SK-N-SH (cell line): Measurements from ENCODE around the gene ASTN2. TPM values are rescaled to one million over a fixed set of nuclear protein-coding genes. Genes with fewer than 3 reads are reported as not detected.

Source experiments
- CTCF ChIA-PET: fragments of 300-600, 350-600 bp; formaldehyde crosslinking; extraction: SDS; loops from one replicate; lab custom pipeline; 2021; lab: Yijun Ruan, JAX
- POLR2A ChIA-PET: fragments of 350-600 bp; sonication (Branson Sonifier 250); formaldehyde crosslinking; extraction: SDS; loops from one replicate; lab custom pipeline; 2020; ENCODE audit warnings: antibody characterized with exemption, inconsistent platforms; lab: Yijun Ruan, JAX
- DNase-seq: peaks from one replicate; pipeline ENCODE4 v3.0.0; 2012
- H2AFZ ChIP-seq: fragments of 200-600 bp; sonication (generic); 2 replicates; pipeline ENCODE4 v1.8.1; 2016; ENCODE audit warnings: antibody characterized with exemption, mild to moderate bottlenecking, low read depth
- H3F3A ChIP-seq: fragments of 200-600 bp; sonication (generic); replicated peaks from 2 replicates; pipeline ENCODE3; 2016; ENCODE audit warnings: antibody characterized with exemption, mild to moderate bottlenecking; ENCODE audit not compliant: insufficient read depth
- H3K27ac ChIP-seq, 2 experiments: fragments of 200-500 bp in 1 of 2; fragments of 200-600 bp in 1 of 2; sonication (Bioruptor generic) in 1 of 2; sonication (generic), shearing (Covaris generic) in 1 of 2; 2 replicates each; pipeline versions ENCODE4 v1.5.1 to v1.6.1; 2014 to 2016; ENCODE audit warnings: low read depth in 2 of 2, inconsistent platforms in 1 of 2, low read length in 1 of 2, mild to moderate bottlenecking in 1 of 2, mixed read lengths in 1 of 2
- H3K27me3 ChIP-seq: fragments of 200-600 bp; sonication (generic), shearing (Covaris generic); 2 replicates; pipeline ENCODE4 v1.6.1; 2016; ENCODE audit warnings: mixed run types; ENCODE audit not compliant: insufficient read depth
- H3K36me3 ChIP-seq, 2 experiments: fragments of 200-500 bp in 1 of 2; fragments of 200-600 bp in 1 of 2; sonication (Bioruptor generic) in 1 of 2; sonication (generic) in 1 of 2; replicated peaks in 1 of 2; 2 replicates each; pipeline versions ENCODE3 to v1.5.1; 2014 to 2016; ENCODE audit warnings: low read length in 1 of 2, mild to moderate bottlenecking in 1 of 2; ENCODE audit not compliant: insufficient read depth in 2 of 2, control insufficient read depth in 1 of 2
- H3K4me1 ChIP-seq, 2 experiments: fragments of 200-500 bp in 1 of 2; fragments of 200-600 bp in 1 of 2; sonication (Bioruptor generic) in 1 of 2; sonication (generic), shearing (Covaris generic) in 1 of 2; 2 replicates each; pipeline versions ENCODE4 v1.5.1 to v1.6.1; 2014 to 2016; ENCODE audit warnings: low read depth in 1 of 2, low read length in 1 of 2, mixed run types in 1 of 2; ENCODE audit not compliant: insufficient read depth in 2 of 2, control insufficient read depth in 1 of 2
- H3K4me2 ChIP-seq: fragments of 200-600 bp; sonication (generic), shearing (Covaris generic); 2 replicates; pipeline ENCODE4 v1.6.1; 2017; ENCODE audit warnings: mixed run types
- H3K4me3 ChIP-seq, 2 experiments: fragments of 200-500 bp in 1 of 2; fragments of 200-600 bp in 1 of 2; sonication (Bioruptor generic) in 1 of 2; sonication (generic), shearing (Covaris generic) in 1 of 2; 2 replicates each; pipeline versions ENCODE4 v1.5.1 to v1.8.1; 2014 to 2016; ENCODE audit warnings: low read depth in 2 of 2, inconsistent platforms in 1 of 2, low read length in 1 of 2, mild to moderate bottlenecking in 1 of 2, mixed read lengths in 1 of 2, moderate library complexity in 1 of 2
- H3K79me2 ChIP-seq: fragments of 200-600 bp; sonication (generic); 2 replicates; pipeline ENCODE4 v1.8.1; 2017; ENCODE audit warnings: mild to moderate bottlenecking; ENCODE audit not compliant: insufficient read depth
- H3K9ac ChIP-seq: fragments of 200-600 bp; sonication (generic); 2 replicates; pipeline ENCODE4 v1.6.1; 2017; ENCODE audit warnings: mixed run types
- H3K9me2 ChIP-seq: fragments of 200-600 bp; sonication (generic); 2 replicates; pipeline ENCODE4 v1.6.1; 2017; ENCODE audit warnings: mixed run types
- H3K9me3 ChIP-seq: fragments of 200-600 bp; sonication (generic); 2 replicates; pipeline ENCODE4 v1.6.1; 2017; ENCODE audit warnings: mixed run types, mild to moderate bottlenecking, moderate library complexity
- H4K20me1 ChIP-seq: fragments of 200-600 bp; sonication (generic); 2 replicates; pipeline ENCODE4 v1.6.1; 2017; ENCODE audit warnings: mild to moderate bottlenecking, mixed run types; ENCODE audit not compliant: insufficient read depth
- CHD2 ChIP-seq: fragments of 150-350 bp; IDR thresholded peaks from 2 replicates; pipeline ENCODE4 v1.6.1; 2018; ENCODE audit warnings: low read length; ENCODE audit not compliant: partially characterized antibody
- ELF1 ChIP-seq: IDR thresholded peaks from 2 replicates; pipeline ENCODE4 v1.4.0; 2012
- EP300 ChIP-seq, 2 experiments: IDR thresholded peaks; 2 replicates each; pipeline versions ENCODE4 v1.4.0 to v1.6.1; 2012; ENCODE audit warnings: borderline replicate concordance in 1 of 2, low read depth in 1 of 2, low read length in 1 of 2
- GATA2 ChIP-seq: sonication (generic); formaldehyde crosslinking; IDR thresholded peaks from 2 replicates; pipeline ENCODE4 v1.5.0; 2020; ENCODE audit warnings: mild to moderate bottlenecking, missing genetic modification reagents
- JUND ChIP-seq: IDR thresholded peaks from 2 replicates; pipeline ENCODE4 v1.4.0; 2012
- MXI1 ChIP-seq: IDR thresholded peaks from 2 replicates; pipeline ENCODE4 v1.6.1; 2012; ENCODE audit warnings: mild to moderate bottlenecking, low read depth, low read length, improper control_type of control experiment
- NRF1 ChIP-seq: IDR thresholded peaks from 2 replicates; pipeline ENCODE4 v1.6.1; 2012; ENCODE audit warnings: low read depth, mild to moderate bottlenecking, low read length
- POLR2AphosphoS5 ChIP-seq: IDR thresholded peaks from 2 replicates; pipeline ENCODE4 v1.6.1; 2012; ENCODE audit warnings: low read depth, low read length
- RCOR1 ChIP-seq: fragments of 150-350 bp; IDR thresholded peaks from 2 replicates; pipeline ENCODE4 v1.6.1; 2017; ENCODE audit warnings: antibody characterized with exemption, low read length
- SIN3A ChIP-seq: IDR thresholded peaks from 2 replicates; pipeline ENCODE4 v1.6.1; 2012; ENCODE audit warnings: low read depth, mild to moderate bottlenecking, low read length, moderate library complexity, borderline replicate concordance
- SMC3 ChIP-seq: IDR thresholded peaks from 2 replicates; pipeline ENCODE4 v1.6.1; 2012; ENCODE audit warnings: low read depth, low read length, improper control_type of control experiment
- TAF1 ChIP-seq: IDR thresholded peaks from 2 replicates; pipeline ENCODE4 v1.6.1; 2012; ENCODE audit warnings: low read depth, mild to moderate bottlenecking, low read length, moderate library complexity, borderline replicate concordance
- TCF12 ChIP-seq: IDR thresholded peaks from 2 replicates; pipeline ENCODE4 v1.4.0; 2012
- WGBS: methylation state at CpG from one replicate; pipeline ENCODE4 v1.1.6; 2017; ENCODE audit warnings: low lambda C conversion rate; 5-methylcytosine and 5-hydroxymethylcytosine counted together
- polyA plus RNA-seq, 3 experiments: library from polyadenylated mRNA; depleted of rRNA; stranded (reverse); fragments of >200 nt; gene quantifications; 2 replicates each; pipeline ENCODE4 v1.2.3, GENCODE V29; 2012
- TF ChIP-seq, protein P1 (sequence below): IDR thresholded peaks from 2 replicates; pipeline ENCODE4 v1.6.1; 2012; ENCODE audit warnings: mild to moderate bottlenecking, low read depth, low read length, moderate library complexity
- TF ChIP-seq, protein P2 (sequence below): IDR thresholded peaks from 2 replicates; pipeline ENCODE4; 2012
- TF ChIP-seq, protein P3 (sequence below): IDR thresholded peaks from 2 replicates; pipeline ENCODE4 v1.4.0; 2012; ENCODE audit warnings: low read depth, borderline replicate concordance
- TF ChIP-seq, protein P4 (sequence below): fragments of 200-600 bp; sonication (generic); IDR thresholded peaks from 2 replicates; pipeline ENCODE4 v1.6.1; 2017; ENCODE audit warnings: antibody characterized with exemption, mild to moderate bottlenecking, moderate library complexity
- TF ChIP-seq, protein P5 (sequence below): fragments of 150-350 bp; IDR thresholded peaks from 2 replicates; pipeline ENCODE4 v1.6.1; 2017; ENCODE audit warnings: antibody characterized with exemption, low read length, low read depth, borderline replicate concordance
- TF ChIP-seq, protein P6 (sequence below): IDR thresholded peaks from 2 replicates; pipeline ENCODE4 v1.4.0; 2012; ENCODE audit warnings: low read depth

The ASTN2 gene
- polyA plus RNA-seq, 1 of the 3 experiments (the other 2 are of a cell fraction) = 6.6 TPM

DNA sequence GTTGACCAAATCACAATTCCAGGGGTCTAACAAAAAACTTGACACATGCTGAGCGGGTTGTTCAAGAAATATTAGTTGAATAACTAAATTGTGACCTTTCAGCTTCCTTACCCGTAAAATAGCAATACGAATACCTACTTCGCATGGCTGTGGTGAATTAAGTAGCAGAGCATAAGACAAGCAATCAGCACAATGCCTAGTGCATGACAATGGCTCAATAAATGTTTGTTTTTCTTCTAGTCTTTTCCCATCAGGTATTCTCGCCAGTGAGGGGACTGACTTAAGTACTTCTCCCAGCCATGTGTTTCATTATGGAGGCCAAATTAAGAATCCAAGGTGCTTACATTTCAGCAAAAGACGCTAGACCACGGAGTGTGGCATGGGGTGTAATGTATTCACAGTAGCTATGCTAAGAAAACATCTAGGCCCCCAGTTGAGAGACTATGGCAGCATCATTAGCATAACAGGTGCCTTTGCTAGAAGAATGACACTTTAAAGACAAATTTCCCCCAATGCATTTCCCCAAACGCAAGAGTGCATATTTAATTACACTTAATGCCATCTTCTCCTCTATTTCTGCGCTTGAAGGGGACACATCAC lies 145.9 kb downstream of the ASTN2 start:
- H3K4me2 ChIP-seq = no peak overlapping the region
- TF ChIP-seq, protein P1, sequence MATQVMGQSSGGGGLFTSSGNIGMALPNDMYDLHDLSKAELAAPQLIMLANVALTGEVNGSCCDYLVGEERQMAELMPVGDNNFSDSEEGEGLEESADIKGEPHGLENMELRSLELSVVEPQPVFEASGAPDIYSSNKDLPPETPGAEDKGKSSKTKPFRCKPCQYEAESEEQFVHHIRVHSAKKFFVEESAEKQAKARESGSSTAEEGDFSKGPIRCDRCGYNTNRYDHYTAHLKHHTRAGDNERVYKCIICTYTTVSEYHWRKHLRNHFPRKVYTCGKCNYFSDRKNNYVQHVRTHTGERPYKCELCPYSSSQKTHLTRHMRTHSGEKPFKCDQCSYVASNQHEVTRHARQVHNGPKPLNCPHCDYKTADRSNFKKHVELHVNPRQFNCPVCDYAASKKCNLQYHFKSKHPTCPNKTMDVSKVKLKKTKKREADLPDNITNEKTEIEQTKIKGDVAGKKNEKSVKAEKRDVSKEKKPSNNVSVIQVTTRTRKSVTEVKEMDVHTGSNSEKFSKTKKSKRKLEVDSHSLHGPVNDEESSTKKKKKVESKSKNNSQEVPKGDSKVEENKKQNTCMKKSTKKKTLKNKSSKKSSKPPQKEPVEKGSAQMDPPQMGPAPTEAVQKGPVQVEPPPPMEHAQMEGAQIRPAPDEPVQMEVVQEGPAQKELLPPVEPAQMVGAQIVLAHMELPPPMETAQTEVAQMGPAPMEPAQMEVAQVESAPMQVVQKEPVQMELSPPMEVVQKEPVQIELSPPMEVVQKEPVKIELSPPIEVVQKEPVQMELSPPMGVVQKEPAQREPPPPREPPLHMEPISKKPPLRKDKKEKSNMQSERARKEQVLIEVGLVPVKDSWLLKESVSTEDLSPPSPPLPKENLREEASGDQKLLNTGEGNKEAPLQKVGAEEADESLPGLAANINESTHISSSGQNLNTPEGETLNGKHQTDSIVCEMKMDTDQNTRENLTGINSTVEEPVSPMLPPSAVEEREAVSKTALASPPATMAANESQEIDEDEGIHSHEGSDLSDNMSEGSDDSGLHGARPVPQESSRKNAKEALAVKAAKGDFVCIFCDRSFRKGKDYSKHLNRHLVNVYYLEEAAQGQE = no peak
- TF ChIP-seq GATA2 (CRISPR knock-in tag) (no peak), EP300 (IDR thresholded peaks at IDR 0.05; ENCODE audit: borderline replicate concordance in 1 of 2, low read depth in 1 of 2, low read length in 1 of 2) (no peak), MXI1 (no peak), JUND (no peak), ELF1 (no peak), CHD2 (no peak), SMC3 (no peak), SIN3A (no peak), TCF12 (no peak), RCOR1 (no peak), TAF1 (no peak), POLR2AphosphoS5 (no peak), NRF1 (no peak)
- TF ChIP-seq, protein P2, sequence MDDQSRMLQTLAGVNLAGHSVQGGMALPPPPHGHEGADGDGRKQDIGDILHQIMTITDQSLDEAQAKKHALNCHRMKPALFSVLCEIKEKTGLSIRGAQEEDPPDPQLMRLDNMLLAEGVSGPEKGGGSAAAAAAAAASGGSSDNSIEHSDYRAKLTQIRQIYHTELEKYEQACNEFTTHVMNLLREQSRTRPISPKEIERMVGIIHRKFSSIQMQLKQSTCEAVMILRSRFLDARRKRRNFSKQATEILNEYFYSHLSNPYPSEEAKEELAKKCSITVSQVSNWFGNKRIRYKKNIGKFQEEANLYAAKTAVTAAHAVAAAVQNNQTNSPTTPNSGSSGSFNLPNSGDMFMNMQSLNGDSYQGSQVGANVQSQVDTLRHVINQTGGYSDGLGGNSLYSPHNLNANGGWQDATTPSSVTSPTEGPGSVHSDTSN = no peak
- TF ChIP-seq, protein P3, sequence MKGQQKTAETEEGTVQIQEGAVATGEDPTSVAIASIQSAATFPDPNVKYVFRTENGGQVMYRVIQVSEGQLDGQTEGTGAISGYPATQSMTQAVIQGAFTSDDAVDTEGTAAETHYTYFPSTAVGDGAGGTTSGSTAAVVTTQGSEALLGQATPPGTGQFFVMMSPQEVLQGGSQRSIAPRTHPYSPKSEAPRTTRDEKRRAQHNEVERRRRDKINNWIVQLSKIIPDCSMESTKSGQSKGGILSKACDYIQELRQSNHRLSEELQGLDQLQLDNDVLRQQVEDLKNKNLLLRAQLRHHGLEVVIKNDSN = no peak
- TF ChIP-seq, protein P4, sequence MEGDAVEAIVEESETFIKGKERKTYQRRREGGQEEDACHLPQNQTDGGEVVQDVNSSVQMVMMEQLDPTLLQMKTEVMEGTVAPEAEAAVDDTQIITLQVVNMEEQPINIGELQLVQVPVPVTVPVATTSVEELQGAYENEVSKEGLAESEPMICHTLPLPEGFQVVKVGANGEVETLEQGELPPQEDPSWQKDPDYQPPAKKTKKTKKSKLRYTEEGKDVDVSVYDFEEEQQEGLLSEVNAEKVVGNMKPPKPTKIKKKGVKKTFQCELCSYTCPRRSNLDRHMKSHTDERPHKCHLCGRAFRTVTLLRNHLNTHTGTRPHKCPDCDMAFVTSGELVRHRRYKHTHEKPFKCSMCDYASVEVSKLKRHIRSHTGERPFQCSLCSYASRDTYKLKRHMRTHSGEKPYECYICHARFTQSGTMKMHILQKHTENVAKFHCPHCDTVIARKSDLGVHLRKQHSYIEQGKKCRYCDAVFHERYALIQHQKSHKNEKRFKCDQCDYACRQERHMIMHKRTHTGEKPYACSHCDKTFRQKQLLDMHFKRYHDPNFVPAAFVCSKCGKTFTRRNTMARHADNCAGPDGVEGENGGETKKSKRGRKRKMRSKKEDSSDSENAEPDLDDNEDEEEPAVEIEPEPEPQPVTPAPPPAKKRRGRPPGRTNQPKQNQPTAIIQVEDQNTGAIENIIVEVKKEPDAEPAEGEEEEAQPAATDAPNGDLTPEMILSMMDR = no peak
- TF ChIP-seq, protein P5, sequence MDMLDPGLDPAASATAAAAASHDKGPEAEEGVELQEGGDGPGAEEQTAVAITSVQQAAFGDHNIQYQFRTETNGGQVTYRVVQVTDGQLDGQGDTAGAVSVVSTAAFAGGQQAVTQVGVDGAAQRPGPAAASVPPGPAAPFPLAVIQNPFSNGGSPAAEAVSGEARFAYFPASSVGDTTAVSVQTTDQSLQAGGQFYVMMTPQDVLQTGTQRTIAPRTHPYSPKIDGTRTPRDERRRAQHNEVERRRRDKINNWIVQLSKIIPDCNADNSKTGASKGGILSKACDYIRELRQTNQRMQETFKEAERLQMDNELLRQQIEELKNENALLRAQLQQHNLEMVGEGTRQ = no peak
- TF ChIP-seq, protein P6, sequence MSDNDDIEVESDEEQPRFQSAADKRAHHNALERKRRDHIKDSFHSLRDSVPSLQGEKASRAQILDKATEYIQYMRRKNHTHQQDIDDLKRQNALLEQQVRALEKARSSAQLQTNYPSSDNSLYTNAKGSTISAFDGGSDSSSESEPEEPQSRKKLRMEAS = no peak
- no peak overlapping the region for H2AFZ ChIP-seq
- H3K9me3 ChIP-seq = no peaks in the 10 kb centered on the region
- no peaks in the 10 kb centered on the region for H3F3A ChIP-seq
- no peak overlapping the region for H3K27ac ChIP-seq
- no peaks in the 10 kb centered on the region for H4K20me1 ChIP-seq
- WGBS = 33% methylated on average over 9 of the region's 9 CpGs
- CTCF ChIA-PET = interaction anchor here (0.7 to 1.2 kb wide), 4 partner anchors 15 to 143 kb away, joined by 3 to 4 read pairs (median 3); no protein-coding TSS in a partner anchor
- no peaks in the 10 kb centered on the region for H3K9me2 ChIP-seq
- DNase-seq = no peak
- H3K9ac ChIP-seq = no peak overlapping the region
- no peak overlapping the region for H3K4me3 ChIP-seq
- no peaks in the 10 kb centered on the region for H3K27me3 ChIP-seq
- H3K79me2 ChIP-seq = no peaks in the 10 kb centered on the region
- H3K36me3 ChIP-seq = no peaks in the 10 kb centered on the region
- POLR2A ChIA-PET = no interaction called here
- peaks cover 0 to 2% of the 10 kb centered on the region in 2 experiments; a peak in 1 of 4 replicates for H3K4me1 ChIP-seq
